GM23338 (cell line): ENCODE results near the gene ENTPD8. TPM values are rescaled to one million over a fixed set of nuclear protein-coding genes. Genes with fewer than 3 reads are reported as not detected.

Experiments
- ATAC-seq: fragments of 200-7000 bp; cut with Tn5 transposase; 3 replicates; pipeline ENCODE4 v1.9.1; 2020
- DNase-seq: peaks from one replicate; pipeline ENCODE4 v3.0.0-alpha.2; 2015; ENCODE audit warnings: low spot score
- H2AFZ ChIP-seq: fragments of 200-600 bp; sonication (generic); 2 replicates; pipeline ENCODE4 v1.8.0; 2016; ENCODE audit warnings: antibody characterized with exemption, mild to moderate bottlenecking, moderate library complexity
- H3F3A ChIP-seq: fragments of 200-600 bp; sonication (generic); replicated peaks from 2 replicates; pipeline ENCODE4 v1.8.0; 2017; ENCODE audit warnings: antibody characterized with exemption, mixed run types, low read depth
- H3K27ac ChIP-seq: fragments of 200-600 bp; sonication (generic); 2 replicates; pipeline ENCODE4 v1.6.1; 2016; ENCODE audit warnings: low read depth
- H3K27me3 ChIP-seq: fragments of 200-600 bp; sonication (generic); 2 replicates; pipeline ENCODE4 v1.8.0; 2016; ENCODE audit warnings: mild to moderate bottlenecking, mixed run types, moderate library complexity; ENCODE audit not compliant: insufficient read depth
- H3K36me3 ChIP-seq: fragments of 200-600 bp; sonication (generic); 2 replicates; pipeline ENCODE4 v1.8.0; 2016; ENCODE audit warnings: mild to moderate bottlenecking; ENCODE audit not compliant: insufficient read depth
- H3K4me1 ChIP-seq: fragments of 200-600 bp; sonication (generic); 2 replicates; pipeline ENCODE4 v1.8.0; 2016; ENCODE audit warnings: mild to moderate bottlenecking, moderate library complexity; ENCODE audit not compliant: insufficient read depth
- H3K4me2 ChIP-seq: fragments of 200-600 bp; sonication (generic); 2 replicates; pipeline ENCODE4 v1.7.1; 2017; ENCODE audit warnings: mixed run types
- H3K4me3 ChIP-seq: fragments of 200-600 bp; sonication (generic); 2 replicates; pipeline ENCODE4 v1.6.1; 2016; ENCODE audit warnings: mixed run types
- H3K79me2 ChIP-seq: fragments of 200-600 bp; sonication (generic); replicated peaks from 2 replicates; pipeline ENCODE4 v1.8.0; 2017; ENCODE audit warnings: mild to moderate bottlenecking; ENCODE audit not compliant: insufficient read depth
- H3K9me2 ChIP-seq: fragments of 200-600 bp; sonication (generic); 2 replicates; pipeline ENCODE4 v1.8.0; 2017; ENCODE audit not compliant: insufficient read depth
- H4K20me1 ChIP-seq: fragments of 200-600 bp; sonication (generic); replicated peaks from 2 replicates; pipeline ENCODE4 v1.8.0; 2017; ENCODE audit warnings: mild to moderate bottlenecking; ENCODE audit not compliant: insufficient read depth
- H3K27ac Mint-ChIP-seq: 2 replicates; pipeline ENCODE4 v1.8.0; 2020; ENCODE audit warnings: inconsistent platforms, mild to moderate bottlenecking, moderate library complexity, mixed read lengths
- H3K27me3 Mint-ChIP-seq: 3 replicates; pipeline ENCODE4 v1.8.0; 2022; ENCODE audit warnings: low read depth, mild to moderate bottlenecking, moderate library complexity, mixed read lengths, inconsistent platforms; ENCODE audit not compliant: insufficient read depth, poor library complexity
- H3K36me3 Mint-ChIP-seq: 3 replicates; pipeline ENCODE4 v1.8.0; 2021; ENCODE audit warnings: low read depth, mild to moderate bottlenecking, inconsistent platforms, moderate library complexity, mixed read lengths
- H3K4me1 Mint-ChIP-seq: 3 replicates; pipeline ENCODE4 v1.8.0; 2020; ENCODE audit warnings: mild to moderate bottlenecking, inconsistent platforms, mixed read lengths
- H3K4me3 Mint-ChIP-seq: 3 replicates; pipeline ENCODE4 v1.8.0; 2021; ENCODE audit warnings: moderate library complexity, mild to moderate bottlenecking, inconsistent platforms, mixed read lengths
- H3K9me3 Mint-ChIP-seq: 3 replicates; pipeline ENCODE4 v1.8.0; 2020; ENCODE audit warnings: moderate library complexity, mild to moderate bottlenecking, inconsistent platforms, mixed read lengths
- CREB1 ChIP-seq: fragments of 250-450 bp; sonication (Bioruptor Pico); IDR thresholded peaks from 2 replicates; pipeline ENCODE4 v1.5.0; 2020; ENCODE audit warnings: low read depth, mild to moderate bottlenecking, moderate library complexity
- CTCF ChIP-seq, 2 experiments: fragments of 200-600 bp in 1 of 2; sonication (generic) in 1 of 2; conservative IDR thresholded peaks; 2 replicates each; pipeline versions ENCODE4 v1.5.1 to v1.6.1; 2016 to 2017; ENCODE audit warnings: antibody characterized with exemption in 2 of 2, low read depth in 2 of 2, mild to moderate bottlenecking in 2 of 2, moderate library complexity in 1 of 2
- EZH2 ChIP-seq: fragments of 200-600 bp; sonication (generic); IDR thresholded peaks from one replicate; pipeline ENCODE4 v1.8.0; 2017; ENCODE audit warnings: antibody characterized with exemption, mild to moderate bottlenecking, low read depth; ENCODE audit not compliant: unreplicated experiment
- EZH2phosphoT487 ChIP-seq: fragments of 200-600 bp; sonication (generic); IDR thresholded peaks from one replicate; pipeline ENCODE4 v1.8.1; 2018; ENCODE audit warnings: antibody characterized with exemption; ENCODE audit not compliant: unreplicated experiment
- JUNB ChIP-seq: IDR thresholded peaks from one replicate; pipeline ENCODE4 v1.6.1; 2016; ENCODE audit warnings: antibody characterized with exemption; ENCODE audit not compliant: unreplicated experiment
- NANOG ChIP-seq: IDR thresholded peaks from 2 replicates; pipeline ENCODE4 v1.6.1; 2016; ENCODE audit warnings: antibody characterized with exemption, borderline replicate concordance
- POLR2AphosphoS5 ChIP-seq: IDR thresholded peaks from 2 replicates; pipeline ENCODE4 v1.6.1; 2016; ENCODE audit warnings: antibody characterized with exemption, low read depth
- REST ChIP-seq: IDR thresholded peaks from one replicate; pipeline ENCODE4 v1.6.1; 2018; ENCODE audit warnings: antibody characterized with exemption; ENCODE audit not compliant: unreplicated experiment
- STAT1 ChIP-seq: IDR thresholded peaks from one replicate; pipeline ENCODE4 v1.6.1; 2016; ENCODE audit warnings: antibody characterized with exemption; ENCODE audit not compliant: unreplicated experiment
- ZNF114 ChIP-seq: fragments of 250-450 bp; sonication (Bioruptor Pico); IDR thresholded peaks from 2 replicates; pipeline ENCODE4 v1.5.0; 2020; ENCODE audit warnings: mild to moderate bottlenecking, moderate library complexity
- ZNF331 ChIP-seq: fragments of 250-450 bp; sonication (Bioruptor Pico); IDR thresholded peaks from 2 replicates; pipeline ENCODE4 v1.5.0; 2020; ENCODE audit warnings: low read depth, mild to moderate bottlenecking, moderate library complexity
- polyA plus RNA-seq: library from polyadenylated mRNA; unstranded; fragments of >200 nt; fragmentation: Nextera tagmentation; extraction: Ambion mirVana; gene quantifications from 2 replicates; pipeline ENCODE4 v1.2.1, GENCODE V29; 2016
- total RNA-seq: library from RNA; depleted of rRNA; stranded (reverse); fragments of >200 nt; shearing (Covaris generic); gene quantifications from 2 replicates; pipeline ENCODE4 v1.2.3, GENCODE V29; 2014

The ENTPD8 gene
- total and polyA plus RNA-seq, 2 experiments from 2014 or later = 0.42 to 0.89 TPM

GRCh38 chr9:137490532-137491186 lies 49.5 kb upstream of the ENTPD8 start (continued):
- TF ChIP-seq CREB1 (no peak), CTCF (conservative IDR thresholded peaks at IDR 0.05; ENCODE audit: low read depth in 2 of 2) (no peak), EZH2phosphoT487 (no peak), NANOG (no peak), POLR2AphosphoS5 (no peak), STAT1 (no peak), ZNF331 (no peak), JUNB (no peak), EZH2 (no peak), REST (no peak)

GRCh38 chr9:137488906-137489305 lies 47.7 kb upstream of the ENTPD8 start:
- Mint-ChIP-seq H3K36me3 (no peaks in the 10 kb centered on the region), H3K4me3 (no peak overlapping the region), H3K27ac (no peak overlapping the region), H3K4me1 (no peaks in the 10 kb centered on the region; the same call in 2 of the 3 replicates), H3K27me3 (peaks cover 6% of the 10 kb centered on the region), H3K9me3 (peaks cover 5% of the 10 kb centered on the region; the same call in 2 of the 3 replicates)
- Histone ChIP-seq H3K4me1 (no peaks in the 10 kb centered on the region), H3K4me3 (no peak overlapping the region), H4K20me1 (no peaks in the 10 kb centered on the region), H3F3A (no peaks in the 10 kb centered on the region), H3K9me2 (no peaks in the 10 kb centered on the region), H3K27ac (no peak overlapping the region), H2AFZ (no peak overlapping the region), H3K79me2 (no peaks in the 10 kb centered on the region), H3K4me2 (no peak overlapping the region), H3K27me3 (no peaks in the 10 kb centered on the region), H3K36me3 (no peaks in the 10 kb centered on the region)
- TF ChIP-seq JUNB = no peak
- TF ChIP-seq ZNF114 (CRISPR knock-in tag) = no peak
- no peak for DNase-seq
- no peak for ATAC-seq
